Skeletal muscle satellite cell (primary cell): ENCODE data around the gene ASMT. TPM values are rescaled to one million over a fixed set of nuclear protein-coding genes. Genes with fewer than 3 reads are reported as not detected.
"Not testable (repeated sequence)": the region's sequence is repeated elsewhere in the genome, so short reads cannot be mapped to it uniquely, and the experiment has no call there.

ENCODE experiments used
- H3K27me3 ChIP-seq: 2 replicates; pipeline ENCODE4 v1.7.0; 2013; ENCODE audit warnings: low read length; ENCODE audit not compliant: control insufficient read depth, insufficient read depth
- H3K36me3 ChIP-seq: 2 replicates; pipeline ENCODE4 v1.7.0; 2013; ENCODE audit warnings: mild to moderate bottlenecking, control low read depth, low read length; ENCODE audit not compliant: insufficient read depth
- H3K4me1 ChIP-seq: 2 replicates; pipeline ENCODE4 v1.7.0; 2013; ENCODE audit warnings: low read length; ENCODE audit not compliant: control insufficient read depth, insufficient read depth
- H3K4me2 ChIP-seq: 2 replicates; pipeline ENCODE4 v1.7.0; 2013; ENCODE audit warnings: mild to moderate bottlenecking, low read length
- H3K4me3 ChIP-seq: 2 replicates; pipeline ENCODE4 v1.7.0; 2013; ENCODE audit warnings: low read length
- H3K9ac ChIP-seq: 2 replicates; pipeline ENCODE4 v1.7.0; 2013; ENCODE audit warnings: mild to moderate bottlenecking, low read depth, low read length, moderate library complexity
- H3K9me3 ChIP-seq: replicated peaks from 2 replicates; pipeline ENCODE4 v1.7.0; 2013; ENCODE audit warnings: mild to moderate bottlenecking, control low read depth, low read length
- total RNA-seq: library from RNA; depleted of rRNA; stranded (reverse); fragments of >200 nt; gene quantifications from 2 replicates; pipeline ENCODE4 v1.2.3, GENCODE V29; 2012; rRNA removed

ASMT gene, protein sequence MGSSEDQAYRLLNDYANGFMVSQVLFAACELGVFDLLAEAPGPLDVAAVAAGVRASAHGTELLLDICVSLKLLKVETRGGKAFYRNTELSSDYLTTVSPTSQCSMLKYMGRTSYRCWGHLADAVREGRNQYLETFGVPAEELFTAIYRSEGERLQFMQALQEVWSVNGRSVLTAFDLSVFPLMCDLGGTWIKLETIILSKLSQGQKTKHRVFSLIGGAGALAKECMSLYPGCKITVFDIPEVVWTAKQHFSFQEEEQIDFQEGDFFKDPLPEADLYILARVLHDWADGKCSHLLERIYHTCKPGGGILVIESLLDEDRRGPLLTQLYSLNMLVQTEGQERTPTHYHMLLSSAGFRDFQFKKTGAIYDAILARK
- total RNA-seq: not detected in 2 replicates

DNA sequence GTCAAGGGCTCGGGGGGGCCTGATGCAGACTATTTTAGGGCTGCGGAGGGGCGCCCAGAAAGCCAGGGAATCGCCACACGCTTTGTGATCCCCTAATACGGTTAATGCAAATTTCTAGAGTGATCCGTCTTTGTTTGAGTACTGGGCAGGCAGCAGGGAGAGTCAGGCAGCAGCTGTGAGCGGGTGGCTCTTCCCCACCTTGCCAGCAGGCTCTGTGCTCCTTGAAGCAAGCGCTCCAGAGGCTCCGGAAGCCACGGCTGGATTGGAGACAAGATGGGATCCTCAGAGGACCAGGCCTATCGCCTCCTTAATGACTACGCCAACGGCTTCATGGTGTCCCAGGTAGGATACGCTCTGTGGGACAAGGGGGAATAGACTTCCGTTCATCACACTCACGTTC is at the start of gene ASMT:
Gene ASMT (plus strand): TSS at position 133 of the 400 bp plus-strand sequence. CDS start 141 bp downstream, at position 274.
- H3K9ac ChIP-seq: no peak within 1 kb of the TSS
- H3K4me2 ChIP-seq: no peak within 1 kb of the TSS
- H3K36me3 ChIP-seq: no peaks in the 10 kb centered on the region
- H3K27me3 ChIP-seq: no peaks in the 10 kb centered on the region
- no peaks in the 10 kb centered on the region for H3K4me1 ChIP-seq
- no peak within 1 kb of the TSS for H3K4me3 ChIP-seq
- H3K9me3 ChIP-seq: no peaks in the 10 kb centered on the region

DNA sequence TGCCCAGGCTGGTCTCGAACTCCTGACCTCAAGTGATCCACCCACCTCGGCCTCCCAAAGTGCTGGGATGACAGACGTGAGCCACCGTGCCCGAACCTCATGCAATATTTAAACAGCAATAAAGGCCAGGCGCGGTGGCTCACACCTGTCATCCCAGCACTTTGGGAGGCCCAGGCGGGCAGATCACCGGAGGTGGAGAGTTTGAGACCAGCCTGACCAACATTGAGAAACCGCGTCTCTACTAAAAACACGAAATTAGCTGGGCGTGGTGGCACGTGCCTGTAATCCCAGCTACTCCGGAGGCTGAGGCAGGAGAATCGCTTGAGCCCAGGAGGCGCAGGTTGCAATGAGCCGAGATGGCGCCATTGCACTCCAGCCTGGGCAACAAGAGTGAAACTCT is 40.7 kb upstream of the ASMT start:
- not testable (repeated sequence) for H3K9me3 ChIP-seq, H3K4me3 ChIP-seq, H3K36me3 ChIP-seq, H3K9ac ChIP-seq, H3K27me3 ChIP-seq, H3K4me2 ChIP-seq, H3K4me1 ChIP-seq

DNA sequence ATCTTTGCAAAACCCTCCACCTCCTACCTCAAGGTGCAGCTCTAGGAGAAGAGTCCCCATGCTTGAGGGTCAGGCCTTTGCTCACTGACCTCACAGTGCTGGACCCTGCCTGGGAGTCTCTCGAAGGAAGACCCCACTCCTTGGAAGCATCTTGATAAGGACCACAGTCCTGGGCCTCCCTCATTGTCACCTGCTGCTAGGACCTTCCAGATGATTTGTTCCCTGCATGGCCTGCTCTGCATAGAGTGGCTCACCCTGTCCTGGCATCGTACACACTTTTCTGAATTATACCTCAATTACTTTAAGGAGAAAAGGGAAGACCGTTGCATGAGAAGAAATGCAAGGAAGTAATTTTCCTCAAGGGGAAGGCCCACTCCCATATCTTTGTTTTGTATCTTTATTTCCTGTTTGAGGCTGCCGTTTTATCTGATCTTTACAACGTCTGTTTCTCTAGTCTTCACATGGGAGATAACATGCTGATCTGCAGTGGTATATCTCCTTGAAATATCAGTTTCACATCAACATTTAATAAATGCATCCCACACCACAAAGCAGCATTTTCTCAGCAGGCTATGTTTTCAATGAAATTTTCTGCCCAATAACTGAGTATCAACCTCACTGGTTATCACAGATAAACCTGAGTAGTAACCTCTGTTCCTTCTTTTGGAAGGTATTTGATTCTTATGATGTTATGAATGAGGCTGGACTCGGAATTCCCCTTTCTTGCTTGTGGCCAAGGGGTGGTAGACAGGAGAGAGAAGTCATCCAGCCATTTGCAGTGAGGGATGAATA is 38.5 kb upstream of the ASMT start:
- Histone ChIP-seq H3K9me3 (no peaks in the 10 kb centered on the region), H3K27me3 (no peaks in the 10 kb centered on the region), H3K4me2 (no peak overlapping the region), H3K36me3 (no peaks in the 10 kb centered on the region), H3K4me3 (no peak overlapping the region), H3K4me1 (no peaks in the 10 kb centered on the region), H3K9ac (no peak overlapping the region)

DNA sequence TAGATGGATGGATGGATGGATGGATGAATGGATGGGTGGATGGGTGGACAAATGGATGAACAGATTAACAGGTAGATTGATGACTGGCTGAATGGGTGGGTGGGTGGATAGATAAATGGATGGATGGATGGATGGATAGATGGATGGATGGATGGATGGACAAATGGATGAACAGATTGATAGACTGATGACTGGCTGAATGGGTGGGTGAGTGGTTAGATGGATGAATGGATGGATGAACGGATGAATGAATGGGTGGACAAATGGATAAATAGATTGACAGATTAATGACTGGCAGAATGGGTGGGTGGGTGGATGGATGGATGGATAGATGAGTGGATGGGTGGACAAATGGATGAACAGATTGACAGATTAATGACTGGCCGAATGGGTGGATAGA is 37.0 kb upstream of the ASMT start:
- Histone ChIP-seq H3K9ac (no peak overlapping the region), H3K4me1 (no peaks in the 10 kb centered on the region), H3K27me3 (no peaks in the 10 kb centered on the region), H3K36me3 (no peaks in the 10 kb centered on the region), H3K4me3 (no peak overlapping the region), H3K9me3 (no peaks in the 10 kb centered on the region), H3K4me2 (no peak overlapping the region)

DNA sequence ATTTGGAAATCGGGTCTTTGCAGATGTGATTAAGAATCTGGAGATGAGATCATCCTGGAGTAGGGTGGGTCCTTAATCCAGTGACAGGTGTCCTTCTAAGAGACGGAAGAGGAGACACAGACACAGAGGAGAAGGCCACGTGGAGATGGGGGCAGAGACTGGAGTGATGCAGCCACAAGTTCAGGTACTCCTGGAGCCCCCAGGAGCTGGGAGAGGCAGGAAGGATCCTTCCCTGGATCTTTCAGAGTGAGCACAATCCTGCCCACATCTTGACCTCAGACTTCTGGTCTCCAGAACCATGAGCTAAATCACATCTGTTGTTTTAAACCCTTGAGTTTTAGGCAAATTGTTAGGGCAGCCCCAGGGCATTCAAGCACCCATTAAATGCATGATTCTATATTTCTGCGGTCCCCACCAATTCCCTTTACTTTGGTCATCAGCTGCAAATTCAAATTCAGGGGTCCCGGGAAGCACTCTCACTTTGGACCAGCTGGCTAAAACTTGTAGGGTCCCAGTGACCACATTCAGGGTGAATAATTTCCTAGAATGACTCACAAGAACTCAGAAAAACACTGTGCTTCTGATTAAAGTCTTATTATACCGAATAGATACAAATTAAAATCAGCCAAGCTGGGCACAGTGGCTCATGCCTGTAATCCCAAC is 36.2 kb upstream of the ASMT start:
- Histone ChIP-seq H3K27me3 (no peaks in the 10 kb centered on the region), H3K4me3 (no peak overlapping the region), H3K9me3 (no peaks in the 10 kb centered on the region), H3K36me3 (no peaks in the 10 kb centered on the region), H3K4me2 (no peak overlapping the region), H3K4me1 (no peaks in the 10 kb centered on the region), H3K9ac (no peak overlapping the region)

DNA sequence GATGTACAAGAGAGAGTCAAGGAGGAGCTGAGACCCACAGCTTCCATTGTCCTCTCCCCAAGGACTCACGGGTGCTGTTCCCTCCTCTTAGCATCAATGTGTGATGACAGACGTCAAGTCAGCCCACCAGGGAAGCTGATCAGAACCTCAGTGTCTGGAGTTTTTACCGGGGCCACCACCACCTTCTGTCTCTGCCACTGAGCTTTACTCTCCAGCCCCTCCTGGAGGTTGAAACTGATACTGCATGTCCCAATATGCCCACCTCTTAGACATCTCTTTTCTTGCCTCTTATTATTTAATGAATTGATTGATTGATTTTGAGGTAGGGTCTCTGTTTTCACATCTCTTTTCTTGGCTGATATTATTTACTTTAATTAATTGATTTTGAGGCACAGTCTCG is 33.7 kb upstream of the ASMT start:
- Histone ChIP-seq H3K9me3 (no peaks in the 10 kb centered on the region), H3K4me1 (no peaks in the 10 kb centered on the region), H3K36me3 (no peaks in the 10 kb centered on the region), H3K4me3 (no peak overlapping the region), H3K4me2 (no peak overlapping the region), H3K27me3 (no peaks in the 10 kb centered on the region), H3K9ac (no peak overlapping the region)

DNA sequence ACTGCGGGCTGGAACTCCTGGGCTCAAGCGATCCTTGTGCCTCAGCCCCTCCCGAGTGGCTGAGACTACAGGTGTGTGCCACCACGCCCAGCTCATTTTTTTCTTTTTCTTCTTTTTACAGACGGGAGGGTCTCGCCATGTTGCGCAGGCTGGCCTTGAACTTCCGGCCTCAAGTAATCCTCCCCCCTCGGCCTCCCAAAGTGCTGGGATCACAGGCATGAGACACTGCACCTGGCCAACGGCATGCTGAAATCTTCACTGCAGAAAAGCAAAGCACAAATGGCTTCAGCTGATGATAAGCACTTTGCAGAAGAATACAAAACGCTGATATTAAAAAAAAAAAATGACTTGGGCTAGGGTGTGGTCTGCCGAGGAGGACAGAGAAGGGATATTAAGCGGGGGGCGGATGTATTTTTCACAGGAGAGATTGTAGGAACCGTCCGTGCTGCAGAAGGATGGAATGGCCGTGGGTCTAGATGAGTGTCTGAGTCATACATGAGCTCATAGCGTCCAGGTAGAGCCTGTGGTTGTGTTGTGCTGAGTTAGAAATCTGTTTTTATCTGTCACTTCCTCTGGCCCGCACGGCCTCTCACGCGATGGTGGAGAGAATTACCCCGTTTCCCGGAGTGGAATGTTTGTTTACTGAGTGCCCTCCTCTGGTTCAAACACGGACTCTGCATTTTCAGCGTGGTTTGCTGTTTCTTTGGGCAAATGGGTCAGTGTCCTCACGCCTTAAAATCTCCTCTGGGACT is 32.0 kb upstream of the ASMT start:
- Histone ChIP-seq H3K36me3 (no peaks in the 10 kb centered on the region), H3K9me3 (no peaks in the 10 kb centered on the region), H3K4me1 (no peaks in the 10 kb centered on the region), H3K4me3 (no peak overlapping the region), H3K4me2 (no peak overlapping the region), H3K27me3 (no peaks in the 10 kb centered on the region), H3K9ac (no peak overlapping the region)

DNA sequence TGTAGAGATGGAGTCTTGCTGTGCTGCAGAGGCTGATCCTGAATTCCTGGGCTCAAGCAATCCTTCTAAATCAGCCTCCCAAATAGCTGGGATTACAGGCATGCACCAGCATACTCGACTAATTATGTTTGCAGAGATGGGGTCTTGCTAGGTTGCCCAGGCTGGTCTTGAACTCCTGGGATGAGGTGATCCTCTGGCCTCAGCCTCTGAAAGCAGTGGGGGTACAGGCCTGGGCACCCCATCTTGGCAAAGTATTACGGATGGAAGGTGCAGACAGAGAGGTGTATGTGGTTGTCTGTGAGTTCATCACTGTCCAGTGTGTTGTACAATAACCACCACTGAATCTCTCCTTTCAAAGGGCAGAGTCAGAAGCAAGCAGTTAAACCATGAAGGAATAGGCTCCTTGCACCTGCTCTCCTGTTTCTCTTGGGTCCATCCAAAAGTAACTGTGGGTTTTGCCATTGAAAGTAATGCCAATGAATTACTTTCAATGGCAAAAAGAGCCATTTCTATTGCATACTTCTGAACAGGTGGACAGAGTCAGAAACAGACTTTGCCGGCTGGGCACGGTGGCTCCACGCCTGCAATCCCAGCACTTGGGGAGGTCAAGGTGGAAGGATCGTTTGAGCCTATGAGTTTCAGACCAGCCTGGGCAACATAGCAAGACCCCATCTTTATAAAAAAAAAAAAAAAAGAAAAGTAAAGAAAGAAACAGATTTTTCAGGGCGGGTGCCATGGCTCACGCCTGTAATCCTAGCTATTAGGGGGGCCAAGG is 30.4 kb upstream of the ASMT start:
- Histone ChIP-seq H3K4me1 (no peaks in the 10 kb centered on the region), H3K4me3 (no peak overlapping the region), H3K36me3 (no peaks in the 10 kb centered on the region), H3K4me2 (no peak overlapping the region), H3K27me3 (no peaks in the 10 kb centered on the region), H3K9ac (no peak overlapping the region), H3K9me3 (no peaks in the 10 kb centered on the region)

DNA sequence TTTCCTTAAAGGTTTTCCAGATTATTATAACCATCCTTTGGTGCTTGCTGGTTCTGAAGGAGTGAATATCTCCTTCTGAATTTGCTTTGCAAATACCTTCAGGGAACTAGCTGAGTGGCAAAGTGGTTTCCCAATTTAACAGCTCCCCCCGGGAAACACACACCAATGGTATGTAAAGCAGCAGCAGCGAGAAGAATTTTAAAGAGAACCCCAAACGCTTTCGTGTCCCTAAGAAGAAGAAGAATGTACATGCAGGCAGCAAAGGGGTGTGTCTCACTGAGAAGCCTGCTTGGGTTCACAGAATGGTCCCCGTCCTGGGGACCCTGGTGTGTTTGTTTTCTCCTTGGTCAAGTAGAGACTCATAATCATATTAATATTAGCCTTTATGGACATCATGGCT is 27.7 kb upstream of the ASMT start:
- H3K9me3 ChIP-seq: no peaks in the 10 kb centered on the region
- no peak overlapping the region for H3K4me3 ChIP-seq
- no peaks in the 10 kb centered on the region for H3K4me1 ChIP-seq
- H3K27me3 ChIP-seq: no peaks in the 10 kb centered on the region
- no peak overlapping the region for H3K4me2 ChIP-seq
- no peaks in the 10 kb centered on the region for H3K36me3 ChIP-seq
- H3K9ac ChIP-seq: no peak overlapping the region

DNA sequence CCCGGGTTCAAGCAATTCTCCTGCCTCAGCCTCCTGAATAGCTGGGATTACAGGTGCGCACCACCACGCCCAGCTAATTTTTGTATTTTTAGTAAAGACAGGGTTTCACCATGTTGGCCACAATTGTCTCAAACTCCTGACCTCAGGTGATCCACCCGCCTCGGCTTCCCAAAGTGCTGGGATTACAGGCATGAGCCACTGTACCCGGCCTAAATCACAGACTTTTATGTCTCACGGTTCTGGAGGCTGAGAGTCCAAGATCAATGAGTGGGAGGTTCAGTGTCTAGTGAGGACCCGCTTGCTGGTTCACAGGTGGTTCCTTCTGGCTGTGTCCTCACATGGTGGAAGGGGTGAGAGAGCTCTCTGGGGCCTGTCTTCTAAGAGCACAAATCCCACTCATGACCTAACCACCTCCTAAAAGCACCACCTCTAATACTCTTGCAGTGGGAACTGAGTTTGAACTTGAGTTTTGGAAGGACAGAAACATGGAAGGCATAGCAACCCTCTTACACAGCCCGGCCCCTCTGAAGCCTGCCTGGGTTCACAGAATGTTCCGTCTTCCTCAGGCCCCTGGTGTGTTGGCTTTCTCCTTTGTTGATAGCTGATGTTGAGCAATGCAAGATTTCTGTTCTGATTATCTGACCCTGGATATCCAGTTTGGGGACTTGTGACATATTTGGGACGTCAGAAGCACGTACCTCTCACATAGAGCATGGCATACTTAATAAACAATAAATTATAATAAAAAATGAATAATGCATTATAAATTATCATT is 25.3 kb upstream of the ASMT start:
- Histone ChIP-seq H3K27me3 (no peaks in the 10 kb centered on the region), H3K36me3 (peaks cover 8% of the 10 kb centered on the region), H3K4me1 (peaks cover 6% of the 10 kb centered on the region), H3K4me2 (no peak overlapping the region), H3K9ac (no peak overlapping the region), H3K4me3 (no peak overlapping the region), H3K9me3 (no peaks in the 10 kb centered on the region)
